Keratinocyte (primary cell): ENCODE measurements around the gene SRL. TPM values are rescaled to one million over a fixed set of nuclear protein-coding genes. Genes with fewer than 3 reads are reported as not detected.

ENCODE experiments used
- DNase-seq: peaks from one replicate; pipeline ENCODE4 v3.0.0-alpha.2; 2011; ENCODE audit warnings: low read depth, missing footprints, low spot score
- FAIRE-seq: peaks from 2 replicates; lab custom pipeline; 2011; peaks lifted over from hg19 to GRCh38; lab: Jason Lieb, UNC
- H2AFZ ChIP-seq: 2 replicates; pipeline ENCODE4 v1.6.0; 2012; ENCODE audit warnings: low read length, control low read depth, inconsistent platforms; ENCODE audit not compliant: control insufficient read depth
- H3K27ac ChIP-seq: 2 replicates; pipeline ENCODE4 v1.5.1; 2011; ENCODE audit warnings: low read length; ENCODE audit not compliant: control insufficient read depth, insufficient read depth
- H3K27me3 ChIP-seq: 3 replicates; pipeline ENCODE4 v1.6.0; 2011; ENCODE audit warnings: low read length; ENCODE audit not compliant: control insufficient read depth, insufficient read depth; ENCODE audit errors: extremely low read depth
- H3K36me3 ChIP-seq, 2 experiments: 2 replicates in 1 of 2; 3 replicates in 1 of 2; pipeline ENCODE4 v1.5.1; 2011; ENCODE audit warnings: low read length in 2 of 2, mild to moderate bottlenecking in 1 of 2; ENCODE audit not compliant: control insufficient read depth in 2 of 2, insufficient read depth in 2 of 2; ENCODE audit errors: extremely low read depth in 1 of 2
- H3K4me1 ChIP-seq: 3 replicates; pipeline ENCODE4 v1.5.1; 2011; ENCODE audit warnings: low read length; ENCODE audit not compliant: control insufficient read depth, insufficient read depth; ENCODE audit errors: extremely low read depth
- H3K4me2 ChIP-seq: 3 replicates; pipeline ENCODE4 v1.6.0; 2011; ENCODE audit warnings: low read depth, low read length; ENCODE audit not compliant: control insufficient read depth, insufficient read depth; ENCODE audit errors: extremely low read depth
- H3K4me3 ChIP-seq, 3 experiments: fragments of 200-600 bp in 1 of 3; sonication (generic) in 1 of 3; 2 replicates in 2 of 3; 3 replicates in 1 of 3; pipeline ENCODE4 v1.5.1; 2011 to 2016; ENCODE audit warnings: low read length in 3 of 3, mild to moderate bottlenecking in 3 of 3, control low read depth in 2 of 3, inconsistent platforms in 1 of 3, low read depth in 1 of 3, mixed read lengths in 1 of 3, mixed run types in 1 of 3, moderate library complexity in 1 of 3; ENCODE audit not compliant: control insufficient read depth in 2 of 3, insufficient read depth in 2 of 3; ENCODE audit errors: extremely low read depth in 1 of 3
- H3K79me2 ChIP-seq: 2 replicates; pipeline ENCODE4 v1.6.0; 2012; ENCODE audit warnings: low read length; ENCODE audit not compliant: control insufficient read depth, insufficient read depth
- H3K9ac ChIP-seq: 3 replicates; pipeline ENCODE4 v1.6.0; 2011; ENCODE audit warnings: low read length; ENCODE audit not compliant: control insufficient read depth, insufficient read depth; ENCODE audit errors: extremely low read depth
- H3K9me1 ChIP-seq: 3 replicates; pipeline ENCODE4 v1.6.0; 2011; ENCODE audit warnings: low read length; ENCODE audit not compliant: control insufficient read depth, insufficient read depth; ENCODE audit errors: extremely low read depth
- H3K9me3 ChIP-seq: 2 replicates; pipeline ENCODE4 v1.5.1; 2012; ENCODE audit warnings: low read depth, low read length; ENCODE audit not compliant: control insufficient read depth
- H4K20me1 ChIP-seq: 3 replicates; pipeline ENCODE4 v1.6.0; 2011; ENCODE audit warnings: low read length; ENCODE audit not compliant: control insufficient read depth, insufficient read depth; ENCODE audit errors: extremely low read depth
- CTCF ChIP-seq, 3 experiments: IDR thresholded peaks in 1 of 3; conservative IDR thresholded peaks in 1 of 3; optimal IDR thresholded peaks in 1 of 3; 2 replicates in 2 of 3; 3 replicates in 1 of 3; pipeline versions ENCODE3 to v1.5.1; 2011; ENCODE audit warnings: low read length in 3 of 3, mild to moderate bottlenecking in 3 of 3, moderate library complexity in 2 of 3, control low read depth in 1 of 3, inconsistent platforms in 1 of 3; ENCODE audit not compliant: insufficient read depth in 2 of 3; ENCODE audit errors: extremely low read depth in 1 of 3
- EZH2 ChIP-seq: IDR thresholded peaks from one replicate; pipeline ENCODE4 v1.6.1; 2012; ENCODE audit warnings: inconsistent platforms, mild to moderate bottlenecking, low read length, moderate library complexity
- dilution Hi-C: fragments of 300-500 bp; cut with MboI; formaldehyde crosslinking; loops from one replicate; pipeline ENCODE4 v1.7.0; 2020; ENCODE audit warnings: low sequenced_read_pairs; ENCODE audit not compliant: extremely low pct_ligation_motif_present
- polyA plus RNA-seq, 5 experiments: library from polyadenylated mRNA; depleted of rRNA in 3 of 5; stranded (reverse) in 3 of 5; stranded (forward) in 1 of 5; unstranded in 1 of 5; fragments of >200 nt; gene quantifications; 1 replicate in 1 of 5; 2 replicates in 3 of 5; 3 replicates in 1 of 5; pipeline versions ENCODE4 v1.2.1 to v1.2.3, GENCODE V29; 2011 to 2012; ENCODE audit warnings: missing spikeins in 2 of 5, low read depth in 1 of 5, low replicate concordance in 1 of 5

SRL gene
- polyA plus RNA-seq, 1 donor (not counting 4 experiments of a cell fraction or from before 2014, with no cell fraction given): not detected

- no peaks in the 10 kb centered on the region for H3K36me3 ChIP-seq
- dilution Hi-C loops: no loop called here
- H3K4me3 ChIP-seq: no peak overlapping the region
- TF ChIP-seq CTCF (optimal IDR thresholded peaks at IDR 0.05 in 1 of 3, IDR thresholded peaks at IDR 0.05 in 1 of 3, conservative IDR thresholded peaks at IDR 0.05 in 1 of 3; ENCODE audit: extremely low read depth in 1 of 3, insufficient read depth in 2 of 3, low read length in 3 of 3) (no peak), EZH2 (no peak)
- H3K9me1 ChIP-seq: no peaks in the 10 kb centered on the region
- no peaks in the 10 kb centered on the region for H4K20me1 ChIP-seq
- H3K9ac ChIP-seq: no peak overlapping the region
- H3K4me1 ChIP-seq: peaks cover 13% of the 10 kb centered on the region
- no peaks in the 10 kb centered on the region for H3K79me2 ChIP-seq
- DNase-seq: peak; percentile 5
- H3K27me3 ChIP-seq: no peaks in the 10 kb centered on the region
- FAIRE-seq: no peak
- no peak overlapping the region for H3K27ac ChIP-seq
- H3K4me2 ChIP-seq: no peak overlapping the region
- no peaks in the 10 kb centered on the region for H3K9me3 ChIP-seq
- H2AFZ ChIP-seq: peak overlapping the region; percentile 5
These were observed 99.6 kb downstream of the SRL start for GRCh38 chr16:4142268-4142667.

GRCh38 chr16:4141604-4142003 is 100.3 kb downstream of the SRL start:
- dilution Hi-C loops: no loop called here
- H3K4me1 ChIP-seq: peaks cover 16% of the 10 kb centered on the region
- FAIRE-seq: peak; percentile 44

More at GRCh38 chr16:4141604-4142003, 100.3 kb downstream of the SRL start:
- no peak overlapping the region for H3K4me2 ChIP-seq
- no peaks in the 10 kb centered on the region for H3K9me3 ChIP-seq
- H3K4me3 ChIP-seq: no peak overlapping the region
- H3K79me2 ChIP-seq: no peaks in the 10 kb centered on the region
- no peaks in the 10 kb centered on the region for H3K9me1 ChIP-seq
- no peaks in the 10 kb centered on the region for H4K20me1 ChIP-seq
- no peak overlapping the region for H2AFZ ChIP-seq
- TF ChIP-seq CTCF (optimal IDR thresholded peaks at IDR 0.05 in 1 of 3, IDR thresholded peaks at IDR 0.05 in 1 of 3, conservative IDR thresholded peaks at IDR 0.05 in 1 of 3; ENCODE audit: extremely low read depth in 1 of 3, insufficient read depth in 2 of 3, low read length in 3 of 3) (no peak), EZH2 (no peak)
- no peak overlapping the region for H3K9ac ChIP-seq
- H3K27me3 ChIP-seq: no peaks in the 10 kb centered on the region
- no peak for DNase-seq
- no peaks in the 10 kb centered on the region for H3K36me3 ChIP-seq
- peak overlapping the region; percentile 73 for H3K27ac ChIP-seq
